NT2/D1 (cell line): Measurements from ENCODE around the gene TMED10.

Experiments used
- DNase-seq: peaks from one replicate; pipeline ENCODE4 v3.0.0-alpha.2; 2011; ENCODE audit warnings: low read depth, low spot score
- H3K27me3 ChIP-seq: 2 replicates; pipeline ENCODE4 v1.6.0; 2011; ENCODE audit warnings: mild to moderate bottlenecking; ENCODE audit not compliant: insufficient read length, insufficient read depth
- H3K36me3 ChIP-seq: 2 replicates; pipeline ENCODE4 v1.6.1; 2011; ENCODE audit warnings: mild to moderate bottlenecking, low read length, mixed read lengths; ENCODE audit not compliant: insufficient read depth, insufficient read length
- H3K4me1 ChIP-seq: 2 replicates; pipeline ENCODE4 v1.5.1; 2011; ENCODE audit not compliant: insufficient read depth, insufficient read length
- H3K4me3 ChIP-seq: 2 replicates; pipeline ENCODE4 v1.5.1; 2011; ENCODE audit warnings: low read depth; ENCODE audit not compliant: insufficient read length
- H3K9ac ChIP-seq: 2 replicates; pipeline ENCODE4 v1.6.0; 2011; ENCODE audit warnings: low read depth; ENCODE audit not compliant: insufficient read length
- H3K9me3 ChIP-seq: 2 replicates; pipeline ENCODE4 v1.5.1; 2011; ENCODE audit warnings: mild to moderate bottlenecking, low read length; ENCODE audit not compliant: insufficient read depth
- SUZ12 ChIP-seq: IDR thresholded peaks from 2 replicates; pipeline ENCODE4 v1.6.1; 2011; ENCODE audit not compliant: insufficient read length, insufficient read depth; ENCODE audit errors: extremely low read depth
- YY1 ChIP-seq: IDR thresholded peaks from 2 replicates; pipeline ENCODE4 v1.6.1; 2011; ENCODE audit not compliant: insufficient read length, insufficient read depth
- ZNF274 ChIP-seq: IDR thresholded peaks from 2 replicates; pipeline ENCODE4 v1.6.1; 2011; ENCODE audit warnings: mild to moderate bottlenecking, low read depth, low read length

Gene TMED10

GRCh38 chr14:75176142-75176820 lies at the start of gene TMED10:
TMED10 (minus strand) TSS chr14:75176612; CDS start chr14:75176579, 33 bp downstream.
- H3K27me3 ChIP-seq, result no peaks in the 10 kb centered on the region
- H3K36me3 ChIP-seq, result no peaks in the 10 kb centered on the region
- peak within 1 kb of the TSS; percentile 74 for H3K4me3 ChIP-seq
- peak; percentile 78 for DNase-seq
- H3K4me1 ChIP-seq, result no peaks in the 10 kb centered on the region
- no peaks in the 10 kb centered on the region for H3K9me3 ChIP-seq
- TF ChIP-seq YY1 (peak; percentile 95), ZNF274 (no peak)
- H3K9ac ChIP-seq, result peak within 1 kb of the TSS; percentile 92

- no peak for DNase-seq
- no peaks in the 10 kb centered on the region for H3K36me3 ChIP-seq
- H3K4me1 ChIP-seq, result peaks cover 9% of the 10 kb centered on the region
- H3K9me3 ChIP-seq, result no peaks in the 10 kb centered on the region
- no peak overlapping the region for H3K4me3 ChIP-seq
- no peak overlapping the region for H3K9ac ChIP-seq
- TF ChIP-seq ZNF274 (no peak), YY1 (no peak), SUZ12 (no peak)
- no peaks in the 10 kb centered on the region for H3K27me3 ChIP-seq
Measured at GRCh38 chr14:75224561-75224960, 48.1 kb upstream of the TMED10 start.

GRCh38 chr14:75223664-75224154 lies 47.3 kb upstream of the TMED10 start:
- no peaks in the 10 kb centered on the region for H3K36me3 ChIP-seq
- peaks cover 7% of the 10 kb centered on the region for H3K4me1 ChIP-seq
- no peak overlapping the region for H3K9ac ChIP-seq
- H3K4me3 ChIP-seq, result no peak overlapping the region
- DNase-seq, result peak; percentile 62
- H3K9me3 ChIP-seq, result no peaks in the 10 kb centered on the region
- TF ChIP-seq SUZ12 (no peak), ZNF274 (no peak), YY1 (no peak)
- H3K27me3 ChIP-seq, result no peaks in the 10 kb centered on the region

- Histone ChIP-seq H3K9me3 (no peaks in the 10 kb centered on the region), H3K4me3 (no peak overlapping the region), H3K9ac (peak overlapping the region; percentile 28), H3K36me3 (no peaks in the 10 kb centered on the region), H3K4me1 (peaks cover 7% of the 10 kb centered on the region), H3K27me3 (no peaks in the 10 kb centered on the region)
- no peak for TF ChIP-seq SUZ12
- no peak for TF ChIP-seq YY1
- TF ChIP-seq ZNF274, result no peak
- no peak for DNase-seq
Measured at GRCh38 chr14:75222208-75222701, 45.8 kb upstream of the TMED10 start.

DNA sequence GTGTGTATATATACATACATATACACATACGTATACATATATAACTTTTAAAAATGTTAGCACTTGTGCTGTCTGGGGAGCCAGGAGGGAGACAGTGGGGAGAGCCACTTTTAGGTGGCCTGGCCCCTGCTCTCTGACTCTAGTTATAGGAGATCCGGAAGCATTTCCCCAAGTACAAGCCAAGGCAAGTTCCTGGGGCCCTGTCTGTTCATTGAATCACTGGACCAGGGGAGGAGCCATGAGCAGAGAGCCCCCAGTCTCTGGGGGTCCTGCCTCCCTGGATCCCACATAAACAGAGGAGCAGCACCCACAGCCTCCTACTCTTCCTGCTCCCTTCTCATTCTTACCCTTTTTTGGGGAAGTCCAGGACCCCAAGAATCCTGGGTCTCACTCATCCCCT lies 45.4 kb upstream of the TMED10 start:
- Histone ChIP-seq H3K4me1 (peaks cover 7% of the 10 kb centered on the region), H3K36me3 (no peaks in the 10 kb centered on the region), H3K4me3 (no peak overlapping the region), H3K9ac (peak overlapping the region; percentile 28), H3K9me3 (no peaks in the 10 kb centered on the region), H3K27me3 (no peaks in the 10 kb centered on the region)
- DNase-seq, result no peak
- TF ChIP-seq YY1 (no peak), SUZ12 (no peak), ZNF274 (no peak)

DNA sequence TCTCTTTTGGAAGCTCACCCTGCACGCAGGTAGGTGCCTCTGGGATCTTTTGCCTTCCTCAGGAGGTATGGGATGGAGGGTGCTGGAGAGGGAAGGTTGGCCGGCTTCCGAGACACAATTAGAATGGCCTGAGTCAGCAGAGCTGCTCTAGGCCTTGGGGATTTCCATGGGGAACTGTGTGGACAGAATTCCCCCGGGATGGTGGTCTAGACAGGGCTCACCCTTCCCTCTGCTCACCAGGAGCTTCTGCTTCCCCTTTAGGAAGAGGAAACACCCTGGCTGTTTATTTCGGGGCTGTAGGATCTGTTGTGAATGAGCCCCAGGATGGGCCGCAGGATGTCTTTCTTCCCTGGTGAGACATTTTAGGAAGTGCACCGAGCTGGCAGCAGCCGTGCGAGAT lies 43.7 kb upstream of the TMED10 start:
- TF ChIP-seq ZNF274, result no peak
- TF ChIP-seq SUZ12, result no peak
- no peak for TF ChIP-seq YY1
- Histone ChIP-seq H3K27me3 (no peaks in the 10 kb centered on the region), H3K4me3 (no peak overlapping the region), H3K9ac (no peak overlapping the region), H3K9me3 (no peaks in the 10 kb centered on the region), H3K4me1 (peaks cover 7% of the 10 kb centered on the region), H3K36me3 (no peaks in the 10 kb centered on the region)
- DNase-seq, result no peak

GRCh38 chr14:75217508-75218206 lies 41.2 kb upstream of the TMED10 start:
- no peak for DNase-seq

More at GRCh38 chr14:75217508-75218206, 41.2 kb upstream of the TMED10 start:
- Histone ChIP-seq H3K9me3 (no peaks in the 10 kb centered on the region), H3K36me3 (no peaks in the 10 kb centered on the region), H3K9ac (no peak overlapping the region), H3K27me3 (no peaks in the 10 kb centered on the region), H3K4me3 (no peak overlapping the region), H3K4me1 (peaks cover 7% of the 10 kb centered on the region)
- TF ChIP-seq SUZ12 (no peak), ZNF274 (no peak), YY1 (no peak)
